NCI-H128 (cell line): Measurements from ENCODE around the gene FMN1.

Experiments
- DNase-seq: peaks from one replicate; lab custom pipeline; 2025; ENCODE audit not compliant: unreplicated experiment; lab: John Stamatoyannopoulos, UW

FMN1 gene

DNA sequence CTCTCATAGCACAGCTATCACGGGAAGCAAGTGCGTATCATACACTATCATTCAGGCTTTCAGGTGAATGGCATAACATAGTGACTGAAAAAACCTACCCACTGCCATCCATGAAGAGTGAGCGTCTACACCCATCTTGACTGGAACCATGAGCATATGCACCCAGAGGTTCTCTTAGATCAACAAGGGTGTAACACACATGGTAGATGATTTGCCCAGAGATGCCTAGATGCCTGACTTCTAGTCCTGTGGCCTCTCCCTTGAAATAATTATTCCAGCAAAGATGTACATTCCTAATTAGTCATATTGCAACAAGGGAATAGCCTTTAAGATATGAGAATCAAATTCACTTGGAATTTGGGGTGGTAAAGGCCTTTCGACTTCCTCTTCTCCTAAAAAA is 248.3 kb downstream of the FMN1 start:
- DNase-seq, result no peak

DNA sequence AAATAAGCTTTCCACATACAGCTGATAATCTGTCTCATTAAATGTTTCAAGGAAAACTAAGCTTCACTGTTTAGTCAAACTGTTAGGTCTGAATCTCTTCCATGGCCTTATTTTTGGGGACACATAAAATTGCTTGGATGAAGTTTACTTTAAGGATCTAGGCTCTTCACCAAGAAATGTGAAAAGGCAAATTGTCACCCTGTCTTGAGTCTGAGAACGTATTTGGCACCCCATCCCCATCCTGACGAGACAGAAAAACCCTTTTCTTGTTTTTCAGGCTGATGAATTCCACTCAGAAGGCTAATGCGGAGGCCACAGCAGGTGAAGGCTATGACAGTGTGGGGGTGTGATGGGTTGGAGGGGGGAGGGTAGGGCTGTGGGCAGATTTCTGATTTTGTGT is 250.1 kb downstream of the FMN1 start:
- DNase-seq, result no peak

DNA sequence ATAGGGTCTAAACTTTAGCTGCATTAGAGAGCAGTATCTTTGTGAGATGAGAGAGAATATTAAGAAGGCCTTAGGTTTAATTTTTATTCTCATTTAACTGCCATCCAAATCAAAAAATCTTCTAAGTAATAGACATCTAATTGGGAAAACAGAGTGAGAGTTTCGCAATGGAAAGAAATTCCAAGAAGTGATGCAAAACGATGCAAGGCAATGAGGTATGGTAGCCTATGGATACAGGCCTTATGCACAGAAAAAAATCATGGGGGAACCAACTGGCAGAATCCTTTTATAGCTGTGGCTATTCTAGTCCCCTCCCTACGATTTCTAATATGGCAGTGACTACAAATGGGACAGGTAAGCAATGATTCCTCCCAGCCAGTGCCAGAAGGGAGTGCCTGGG is 250.8 kb downstream of the FMN1 start:
- DNase-seq, result no peak

DNA sequence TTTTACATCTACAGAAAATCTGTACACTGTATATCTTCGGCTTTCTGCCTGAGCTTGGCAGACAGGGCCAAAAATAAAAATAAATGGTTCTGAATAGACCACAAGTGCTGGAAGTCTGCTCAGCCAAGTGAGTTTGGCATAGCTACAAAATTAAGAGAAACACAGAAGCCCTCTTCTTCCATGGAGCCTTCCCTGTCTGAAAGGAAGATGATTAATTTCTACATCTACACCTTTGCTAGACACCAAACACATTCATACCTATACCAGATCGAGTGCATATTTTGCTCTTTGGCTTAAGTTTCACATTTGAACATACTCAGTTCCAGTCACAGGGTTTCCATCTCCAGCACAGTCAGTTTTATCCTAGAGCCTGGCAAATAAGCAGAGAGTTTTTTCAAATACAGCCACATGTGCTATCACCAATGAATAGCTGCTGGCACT is 252.1 kb downstream of the FMN1 start:
- DNase-seq, result no peak

DNA sequence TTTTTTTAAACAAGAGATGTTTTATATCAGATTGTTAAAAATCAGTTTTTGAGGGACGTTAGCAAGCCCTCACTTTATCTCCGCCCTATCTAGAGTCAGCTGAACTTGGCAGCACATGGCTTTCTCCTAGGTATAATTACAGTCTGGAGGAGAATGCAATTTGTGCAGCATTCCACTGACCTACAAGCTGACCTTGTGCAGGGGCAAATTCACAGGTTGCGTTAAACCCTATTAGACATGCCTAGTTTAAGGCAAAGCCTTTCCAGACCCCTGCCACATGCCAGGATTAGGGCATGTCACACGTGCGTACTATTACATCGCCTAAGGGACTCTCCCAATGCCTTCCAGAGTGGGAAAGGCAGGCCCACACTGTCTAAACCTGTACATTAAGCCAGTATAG is 252.7 kb downstream of the FMN1 start:
- DNase-seq, result no peak

DNA sequence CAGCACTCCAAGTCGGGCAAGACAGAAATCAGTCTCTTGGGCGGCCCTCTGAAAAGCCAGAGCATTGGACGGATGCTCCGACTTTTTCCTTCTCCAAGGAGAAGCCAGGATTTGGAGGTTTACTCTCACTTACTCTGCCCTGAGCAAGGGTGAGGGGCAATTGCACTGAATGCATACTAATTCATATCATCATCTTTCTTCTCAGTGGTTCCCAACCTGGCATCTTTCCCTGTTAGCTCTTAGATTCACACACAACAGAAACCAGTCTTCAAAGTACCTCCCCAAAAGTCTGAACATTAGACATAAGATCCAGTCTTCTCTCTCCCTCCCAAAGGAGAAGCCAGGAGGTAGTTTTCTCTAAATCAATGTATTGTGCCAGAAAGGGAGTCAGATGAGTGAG is 257.5 kb downstream of the FMN1 start:
- DNase-seq, result no peak

DNA sequence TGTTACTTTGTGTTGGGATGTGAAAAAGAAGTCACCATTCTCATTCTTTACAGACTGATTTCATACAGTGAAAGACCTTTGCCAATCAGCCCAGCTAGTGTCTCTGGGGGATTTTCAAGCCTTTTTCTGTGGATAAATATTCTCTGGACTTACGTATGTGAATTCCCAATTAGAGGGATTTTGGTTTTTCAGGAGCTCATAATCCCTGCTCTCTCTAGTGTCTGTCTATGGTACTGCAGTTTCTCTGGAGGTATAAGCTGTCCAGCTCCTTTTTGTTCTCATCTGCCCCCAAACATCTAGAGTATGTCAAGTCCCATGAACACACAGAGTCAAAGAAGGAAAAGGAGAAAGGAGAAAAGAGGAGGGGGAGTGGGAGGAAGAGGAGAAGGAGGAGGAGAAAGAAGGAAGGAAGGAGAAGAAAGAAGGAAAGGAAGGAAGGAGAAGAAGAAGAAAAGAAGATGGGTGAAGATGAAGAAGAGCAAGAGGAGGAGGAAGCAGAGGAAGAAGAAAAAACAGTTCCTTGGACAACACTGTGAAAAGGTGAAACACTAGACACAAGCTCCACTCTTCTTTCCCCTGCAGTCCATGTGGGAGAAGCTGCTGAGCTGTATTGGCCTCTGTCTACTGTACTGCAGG is 258.1 kb downstream of the FMN1 start:
- DNase-seq, result no peak

DNA sequence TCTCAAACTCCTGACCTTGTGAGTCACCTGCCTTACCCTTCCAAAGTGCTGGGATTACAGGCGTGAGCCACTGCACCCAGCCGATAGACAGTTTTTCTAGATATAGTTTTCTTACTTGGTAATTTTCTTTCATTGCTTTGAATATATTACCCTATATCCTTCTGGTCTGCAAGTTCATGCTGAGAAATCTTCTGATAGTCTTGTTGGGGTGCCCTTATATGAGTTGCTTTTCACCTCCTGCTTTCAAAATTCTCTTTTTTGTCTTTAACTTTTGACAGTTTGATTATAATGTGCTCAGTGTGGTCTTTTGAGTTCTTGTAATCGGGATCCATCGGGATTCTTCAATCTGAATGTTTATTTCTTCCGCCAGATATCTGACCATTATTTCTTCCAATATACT is 259.4 kb downstream of the FMN1 start:
- no peak for DNase-seq

DNA sequence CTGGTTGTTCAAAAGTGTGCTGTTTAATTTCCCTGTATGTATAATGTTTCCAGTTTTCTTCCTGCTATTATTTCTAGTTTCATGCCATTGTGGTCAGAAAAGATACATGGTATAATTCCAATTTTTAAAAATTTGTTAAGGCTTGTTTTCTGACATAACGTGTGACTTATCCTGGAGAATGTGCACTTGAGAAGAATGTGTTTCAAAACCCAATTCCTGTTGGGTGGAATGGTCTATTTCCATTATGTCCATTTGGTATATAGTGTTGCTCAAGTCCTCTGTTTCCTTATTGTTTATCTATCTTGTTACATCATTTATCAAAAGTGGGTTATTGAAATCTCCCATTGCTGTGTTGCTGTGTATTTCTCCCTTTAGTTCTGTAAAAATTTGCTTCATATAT is 261.3 kb downstream of the FMN1 start:
- DNase-seq, result no peak

DNA sequence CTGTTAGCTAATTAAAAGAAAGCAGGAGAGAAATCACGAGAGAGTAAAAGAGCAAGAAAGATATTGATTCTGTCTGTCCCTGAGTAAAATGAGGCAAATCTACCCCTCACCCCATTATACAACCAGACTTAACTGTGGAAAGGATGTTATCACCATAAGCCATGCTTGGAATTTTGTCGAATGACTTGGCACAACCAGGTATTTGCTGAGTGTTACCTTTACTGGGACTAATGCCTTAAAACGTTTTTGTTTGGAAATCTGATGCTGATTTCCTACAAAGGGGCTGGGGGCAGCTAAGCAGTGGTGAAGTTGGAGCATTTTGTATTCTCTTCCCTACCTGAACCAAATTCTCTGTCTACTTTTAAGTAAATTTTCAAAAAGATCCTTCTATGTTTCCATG is 265.6 kb downstream of the FMN1 start:
- DNase-seq, result no peak

DNA sequence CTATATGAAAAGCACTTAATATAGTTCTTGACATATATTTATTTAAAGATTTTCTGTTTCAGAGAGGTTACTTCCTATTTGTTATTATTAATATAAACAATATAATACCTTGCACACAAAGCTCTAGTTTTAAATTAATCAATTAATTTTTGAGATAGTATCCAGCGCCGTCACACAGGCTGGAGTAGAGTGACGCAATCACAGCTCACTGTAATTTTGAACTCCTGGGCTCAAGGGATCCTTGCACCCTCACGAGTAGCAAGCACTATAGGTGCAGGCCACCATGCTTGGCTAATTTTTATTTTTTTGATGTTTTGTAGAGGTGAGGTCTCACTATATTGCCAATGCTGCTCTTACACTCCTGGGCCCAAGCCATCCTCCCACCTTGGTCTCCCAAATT is 267.4 kb downstream of the FMN1 start:
- no peak for DNase-seq

DNA sequence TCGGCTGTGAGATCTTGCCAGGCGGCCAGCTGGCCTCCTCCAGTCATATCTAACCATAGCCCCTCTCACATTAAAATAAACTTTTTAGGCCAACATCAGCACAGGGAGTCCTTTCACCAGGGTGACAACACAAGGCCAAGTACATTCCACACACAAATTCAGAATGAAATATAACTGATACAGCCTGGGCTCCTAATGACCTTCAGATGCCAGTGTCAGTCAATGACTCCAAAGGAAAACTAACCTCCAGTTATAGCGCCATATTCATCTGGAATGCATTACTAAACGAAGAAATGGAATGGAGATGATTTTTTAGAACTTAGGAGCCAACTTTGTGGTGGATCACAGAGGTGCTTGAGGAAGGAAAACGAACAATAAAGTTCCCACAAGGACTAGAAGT is 271.3 kb downstream of the FMN1 start:
- DNase-seq, result no peak

DNA sequence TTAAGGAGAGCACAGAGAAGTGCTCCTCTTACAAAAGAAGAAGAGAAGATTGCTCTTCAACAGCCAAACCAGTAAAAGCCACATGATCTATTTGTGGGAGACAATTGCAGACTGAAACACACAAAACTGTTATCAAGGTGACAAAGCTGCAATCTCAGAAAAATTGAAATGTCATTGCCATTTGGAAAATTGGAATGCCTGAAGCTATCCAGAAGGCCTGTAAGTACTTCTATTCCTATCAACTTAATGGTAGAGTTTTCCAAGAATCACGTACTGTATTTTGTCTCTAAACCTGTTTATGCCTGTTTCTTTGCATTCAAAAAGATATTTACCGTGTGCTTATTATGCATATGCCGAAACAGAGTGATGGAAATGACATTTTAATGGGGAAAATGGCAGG is 272.0 kb downstream of the FMN1 start:
- no peak for DNase-seq

DNA sequence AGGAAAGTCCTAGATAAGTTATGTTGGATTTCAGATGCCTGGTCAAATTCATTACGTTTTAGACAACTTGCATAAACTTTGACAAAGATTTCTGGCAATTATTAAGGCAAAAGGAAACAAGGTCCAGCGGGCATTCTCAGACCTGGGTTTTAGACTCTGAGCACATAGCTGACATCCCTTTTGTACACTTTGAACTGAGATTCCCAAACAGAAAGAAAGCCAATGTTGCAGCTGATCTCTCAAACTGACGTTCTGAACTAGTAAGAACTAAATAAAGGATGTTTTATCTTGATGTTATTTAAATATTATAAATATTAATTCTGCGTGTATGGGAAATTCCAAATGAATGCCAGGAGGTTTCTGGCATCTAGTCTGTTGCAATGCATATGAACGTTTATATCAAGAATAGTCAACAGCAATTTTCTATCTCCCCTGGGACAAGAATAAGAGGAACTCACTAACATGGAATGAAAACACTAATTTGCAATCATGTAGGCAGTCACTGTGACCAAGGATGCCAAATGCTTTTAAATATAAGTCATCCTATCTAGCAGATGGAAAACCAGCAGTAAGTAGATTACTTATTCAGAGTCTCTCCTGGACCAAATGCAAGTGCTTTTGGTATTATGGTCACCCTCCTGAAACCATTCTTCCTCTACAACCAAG is 274.6 kb downstream of the FMN1 start:
- peak; percentile 18 for DNase-seq

DNA sequence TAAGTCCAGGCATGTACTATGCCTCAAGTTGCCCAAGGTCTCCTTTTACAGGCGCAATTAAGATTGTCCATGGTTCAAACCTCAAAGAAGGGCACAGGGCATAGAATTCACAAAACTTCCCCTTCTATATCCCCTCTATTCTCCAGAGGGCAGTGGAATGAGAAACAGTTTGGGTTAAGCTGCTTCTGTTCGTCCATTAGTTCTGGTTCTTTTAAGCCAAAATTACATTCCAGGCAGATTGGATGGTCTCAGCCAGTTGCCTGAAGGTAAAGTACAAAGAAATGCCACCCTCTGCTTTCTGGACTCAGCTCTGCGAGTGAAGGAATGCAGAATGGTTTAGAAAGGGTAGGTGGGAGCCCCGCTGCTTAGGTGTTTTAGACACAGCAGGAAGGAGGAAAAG is 276.0 kb downstream of the FMN1 start:
- DNase-seq, result no peak

DNA sequence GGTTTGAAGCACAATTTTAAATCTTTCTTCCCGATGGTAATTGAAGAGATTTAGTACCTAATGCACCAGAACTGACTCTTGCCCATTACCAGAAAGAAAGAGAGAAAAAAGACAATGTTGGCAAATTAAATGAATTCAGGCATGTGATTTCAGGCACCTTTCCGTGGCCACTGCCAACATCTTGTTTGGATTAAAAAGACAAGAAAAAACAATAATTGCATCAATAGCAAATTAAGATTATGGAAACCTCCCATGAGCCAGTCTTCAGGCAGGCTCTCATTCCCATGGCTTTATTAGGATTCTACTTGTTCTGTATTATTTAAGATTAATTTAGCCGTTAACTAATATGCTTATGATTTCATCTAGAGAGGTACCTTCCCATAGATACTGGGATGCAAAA is 283.7 kb downstream of the FMN1 start:
- DNase-seq, result no peak

DNA sequence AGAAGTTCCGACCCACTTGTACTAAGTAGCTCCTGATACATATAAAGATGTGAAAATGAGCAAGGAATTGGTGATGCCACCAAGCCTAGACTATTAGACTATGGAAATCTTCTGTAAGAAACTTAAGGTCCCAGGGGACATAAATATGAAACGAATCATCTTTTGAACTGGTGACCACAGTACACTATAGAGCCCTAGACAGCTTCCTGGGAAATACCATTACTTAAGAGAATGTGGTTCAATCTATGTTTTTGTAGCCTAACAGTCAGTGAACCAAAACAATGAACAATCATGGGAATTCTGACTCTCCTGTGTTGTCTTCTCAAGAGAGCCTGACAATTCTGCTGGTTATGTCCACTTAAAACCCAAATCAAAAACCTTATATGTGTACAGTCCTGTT is 285.1 kb downstream of the FMN1 start:
- DNase-seq, result no peak

DNA sequence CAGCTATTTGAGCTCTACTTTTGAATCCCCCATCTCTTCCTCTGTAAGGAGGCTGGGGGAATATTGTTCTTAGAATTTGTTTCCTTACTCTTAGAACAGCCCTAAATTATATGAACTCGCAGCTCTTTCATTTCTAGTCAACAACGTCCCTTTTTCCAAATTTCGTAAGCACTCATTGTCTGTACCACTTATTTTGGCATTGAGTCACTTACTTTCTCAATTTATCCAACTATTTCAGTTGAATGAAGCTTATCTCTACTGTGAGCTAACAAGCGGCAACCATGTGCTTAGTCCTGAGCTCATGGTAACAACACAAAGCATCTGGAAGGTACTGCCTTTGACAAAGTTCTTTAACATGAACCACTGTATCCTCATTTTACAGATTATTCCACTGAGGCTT is 285.6 kb downstream of the FMN1 start:
- no peak for DNase-seq

DNA sequence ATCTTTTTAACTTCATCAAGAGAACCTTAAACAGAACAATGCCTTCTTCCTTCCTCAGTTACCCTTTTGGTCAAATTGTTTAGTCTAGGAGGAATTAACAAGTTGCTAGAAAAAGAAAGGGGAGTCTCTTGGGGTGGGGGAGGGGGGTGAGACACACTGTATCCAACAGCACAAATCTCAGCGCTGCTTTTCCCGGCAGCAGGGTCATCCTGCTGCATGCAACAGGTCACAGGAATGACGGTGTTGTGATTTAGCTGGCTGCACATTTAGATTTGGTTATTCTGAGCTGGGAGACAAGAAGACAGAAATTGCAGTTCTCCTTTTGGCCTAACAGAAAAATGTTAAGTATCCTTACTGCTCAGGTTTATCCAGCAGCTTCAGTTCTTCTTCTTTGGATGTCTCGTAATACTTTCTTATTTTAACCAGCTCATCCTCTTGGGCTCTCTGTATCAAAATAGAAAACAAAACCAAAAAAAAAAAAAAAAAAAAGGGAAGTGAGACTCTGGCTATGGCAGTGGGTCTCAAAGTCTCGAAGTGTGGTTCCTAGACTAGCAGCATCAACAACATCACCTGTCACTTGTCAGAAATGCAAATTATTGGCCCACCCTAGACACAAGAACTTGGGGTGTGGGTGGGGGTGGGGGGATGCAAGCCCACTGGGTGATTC is 286.2 kb downstream of the FMN1 start:
- no peak for DNase-seq

DNA sequence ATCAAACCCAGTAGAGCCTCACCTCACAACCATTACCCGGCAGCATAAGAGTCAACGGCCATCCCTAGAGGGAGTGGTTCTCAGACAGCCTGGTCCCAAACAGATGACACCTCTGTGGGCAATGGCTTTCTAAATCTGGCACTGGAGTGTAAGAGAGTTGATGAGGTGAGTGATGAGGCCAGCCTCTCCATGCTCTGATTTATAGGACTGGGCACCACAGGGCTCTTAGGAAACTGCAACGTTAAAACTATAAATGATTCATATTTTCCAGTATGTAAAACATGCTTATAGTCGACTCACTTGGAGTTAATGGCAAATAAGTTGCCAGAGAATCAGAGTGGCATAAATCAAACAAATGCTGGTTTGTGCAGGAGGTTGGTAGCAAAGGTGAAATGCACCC is 289.0 kb downstream of the FMN1 start:
- DNase-seq, result no peak

DNA sequence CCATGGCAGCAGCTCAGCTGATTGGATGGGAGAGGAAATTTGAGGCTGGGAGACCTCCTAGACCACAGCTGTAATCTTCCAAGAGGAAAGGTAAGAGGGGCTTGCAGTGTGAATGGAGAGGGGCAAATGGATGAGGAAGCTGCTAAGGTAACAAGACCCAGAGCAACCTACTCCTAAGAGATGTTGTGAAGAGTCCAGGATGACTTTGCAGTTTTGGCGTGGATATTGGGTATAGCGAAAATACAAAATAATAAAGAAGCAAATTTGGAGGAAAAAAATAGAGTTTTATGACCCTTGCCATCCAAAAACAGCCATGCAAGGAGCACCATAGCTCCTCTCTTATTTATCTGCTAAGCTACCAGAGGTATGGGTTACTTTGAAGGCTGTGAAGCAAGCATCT is 290.1 kb downstream of the FMN1 start:
- DNase-seq, result no peak

DNA sequence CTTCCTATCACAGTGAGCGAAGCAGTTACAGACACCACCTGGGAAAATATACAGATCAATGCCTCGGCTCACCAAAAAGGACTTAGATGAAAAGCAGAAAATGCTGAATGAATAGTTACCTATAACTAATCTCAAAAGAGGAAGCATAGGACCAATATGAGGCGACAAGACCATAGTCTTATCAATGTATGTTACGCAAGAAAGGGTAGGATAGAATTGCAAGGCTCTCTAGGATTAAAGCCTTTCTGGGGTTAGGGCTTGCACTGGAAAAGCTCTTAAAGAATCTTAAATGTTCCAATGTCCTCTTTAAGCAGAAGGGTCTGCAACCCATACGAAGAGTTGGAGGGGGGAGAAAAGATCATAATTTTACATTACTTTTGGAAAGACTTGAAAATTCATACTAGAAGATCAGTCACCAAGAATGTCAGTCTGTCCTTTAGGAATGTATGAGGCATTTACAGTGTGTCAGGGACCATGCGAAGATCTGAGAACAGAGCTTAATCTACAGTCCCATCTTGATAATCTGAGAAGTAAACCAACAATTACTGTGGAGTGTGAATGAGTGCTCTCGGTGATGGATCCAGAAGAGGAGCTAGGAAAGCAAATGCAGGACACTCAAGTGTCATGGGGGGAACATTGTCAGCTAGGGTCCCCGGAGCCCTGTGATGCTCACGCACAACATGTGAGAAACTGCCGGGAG is 290.8 kb downstream of the FMN1 start:
- no peak for DNase-seq
